NCI-H187 (cell line): ENCODE results near the gene ARL4C.

Experiments used
- DNase-seq, 2 experiments: peaks; one replicate each; lab custom pipeline; 2025; lab: John Stamatoyannopoulos, UW

ARL4C gene, protein sequence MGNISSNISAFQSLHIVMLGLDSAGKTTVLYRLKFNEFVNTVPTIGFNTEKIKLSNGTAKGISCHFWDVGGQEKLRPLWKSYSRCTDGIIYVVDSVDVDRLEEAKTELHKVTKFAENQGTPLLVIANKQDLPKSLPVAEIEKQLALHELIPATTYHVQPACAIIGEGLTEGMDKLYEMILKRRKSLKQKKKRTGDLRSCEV

DNA sequence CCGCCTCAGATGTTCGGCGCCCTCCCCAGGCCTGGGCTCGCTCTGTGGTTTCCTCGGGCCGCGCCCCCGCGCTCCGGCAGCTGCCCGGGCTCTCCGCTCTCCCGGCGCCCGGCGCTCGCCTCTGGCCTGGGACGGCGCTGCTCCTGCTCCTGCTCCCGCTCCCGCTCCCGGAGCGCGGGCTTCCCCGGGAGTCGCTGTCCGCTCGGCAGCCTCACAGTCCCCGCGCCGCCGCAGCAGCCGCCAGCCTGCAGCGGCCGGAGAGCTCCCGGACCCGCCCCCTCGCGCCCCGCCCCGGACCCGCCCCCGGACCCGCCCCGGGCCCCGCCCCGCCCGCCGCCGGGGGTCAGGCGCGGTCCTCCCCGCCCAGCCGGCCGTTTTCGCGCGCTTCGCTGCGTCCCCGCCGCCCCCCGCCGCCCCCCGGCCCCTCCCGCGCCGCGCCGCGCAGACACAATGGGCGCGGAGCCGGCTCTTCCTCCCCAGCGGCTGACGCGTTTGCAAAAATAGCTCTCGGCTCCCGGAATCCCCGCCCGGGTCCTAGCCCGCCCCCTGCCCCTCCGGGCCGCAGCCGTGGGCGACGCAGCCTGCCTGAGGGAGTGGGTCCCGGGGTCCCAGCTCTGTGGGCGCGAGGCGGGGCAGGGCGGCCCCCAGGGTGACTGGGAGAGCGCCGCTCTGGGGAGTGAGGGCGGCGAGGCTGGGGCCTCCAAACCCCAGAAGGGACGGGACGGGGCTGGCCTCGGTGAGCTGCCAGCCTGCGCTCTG lies at the start of gene ARL4C:
Gene ARL4C (minus strand): TSS at position 247 of the 759 bp plus-strand sequence. CDS start 495 bp downstream, outside the sequence.
- peak in 1 of 2 experiments; percentile 36 for DNase-seq

DNA sequence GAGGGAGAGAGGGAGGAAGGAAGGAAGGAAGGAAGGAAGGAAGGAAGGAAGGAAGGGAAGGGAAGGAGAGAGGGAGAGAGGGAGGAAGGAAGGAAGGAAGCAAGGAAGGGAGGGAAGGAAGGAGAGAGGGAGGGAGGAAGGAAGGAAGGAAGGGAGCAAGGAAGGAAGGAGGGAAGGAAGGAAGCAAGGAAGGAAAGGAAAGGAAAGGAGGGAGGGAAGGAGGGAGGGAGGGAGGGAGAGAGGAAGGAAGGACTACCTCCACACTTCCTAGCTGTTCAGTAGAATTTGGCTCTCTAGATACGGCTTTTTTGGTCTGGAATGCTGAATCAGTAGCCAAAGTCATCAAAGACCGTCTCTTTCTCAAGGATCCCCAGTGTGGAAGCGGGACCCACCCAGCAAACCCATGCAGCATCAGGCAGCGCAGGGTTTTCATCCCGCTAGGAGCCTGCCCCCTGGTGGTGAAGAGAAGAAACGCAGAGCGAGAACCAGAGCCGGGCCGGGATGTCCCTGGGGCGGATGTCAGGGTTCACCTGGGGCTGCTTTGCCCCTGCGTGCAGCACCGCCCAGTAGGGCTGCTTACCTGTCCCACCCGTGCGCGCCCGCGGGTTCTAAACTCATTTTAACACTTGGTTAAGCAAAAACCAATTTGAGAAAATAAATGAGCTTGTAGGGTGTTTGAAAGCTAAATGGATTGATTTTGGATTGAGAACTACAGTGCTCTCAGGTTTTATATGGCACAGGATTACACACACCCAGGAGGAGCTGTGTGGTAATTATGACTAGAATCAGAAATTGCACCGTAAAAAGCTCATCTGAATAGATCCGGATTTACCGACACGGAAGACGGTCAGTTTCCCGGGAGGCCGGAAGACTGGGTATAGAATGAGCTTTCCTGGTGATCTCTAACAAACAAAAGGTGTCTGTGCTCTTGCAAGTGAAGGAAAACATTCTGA lies 48.1 kb upstream of the ARL4C start:
- peak in 1 of 2 experiments; percentile 45 for DNase-seq

DNA sequence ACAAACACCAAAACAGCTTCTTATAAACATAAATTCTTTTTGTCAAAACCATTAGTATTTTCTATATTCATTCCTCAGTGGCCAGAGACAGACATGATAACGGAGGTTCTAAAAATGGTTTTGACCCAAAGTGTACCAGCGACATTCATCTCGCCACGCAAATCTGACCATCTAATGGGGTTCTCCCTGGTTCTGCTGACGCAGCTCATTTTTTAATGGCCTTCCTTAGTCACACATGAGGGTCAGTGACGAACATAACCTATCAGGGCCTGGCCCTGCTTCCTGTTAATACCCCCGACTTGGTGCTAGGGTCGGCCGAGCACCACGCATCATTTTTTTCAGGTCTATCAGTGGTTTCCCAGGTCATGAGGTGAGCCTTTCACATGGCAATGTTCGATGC lies 45.9 kb upstream of the ARL4C start:
- no peak for DNase-seq

DNA sequence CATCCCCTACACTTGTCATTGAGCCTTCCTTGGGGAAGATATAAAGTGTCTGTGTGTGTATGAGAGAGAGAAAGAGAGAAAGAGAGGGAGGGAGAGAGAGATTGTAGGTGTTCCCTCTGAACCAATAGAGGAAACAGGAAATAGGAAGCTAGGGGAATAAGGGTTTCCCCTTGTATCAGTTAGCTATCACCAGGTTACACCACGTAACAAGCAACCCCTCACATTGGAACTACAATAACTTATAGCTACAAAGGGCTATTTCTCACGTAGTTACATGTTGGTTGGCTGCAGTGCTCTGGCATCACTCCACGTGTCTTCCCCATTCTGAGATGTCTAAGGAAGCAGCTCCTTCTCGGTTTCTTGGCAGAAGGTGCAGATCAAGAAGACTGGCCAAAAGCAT lies 41.0 kb upstream of the ARL4C start:
- no peak for DNase-seq

DNA sequence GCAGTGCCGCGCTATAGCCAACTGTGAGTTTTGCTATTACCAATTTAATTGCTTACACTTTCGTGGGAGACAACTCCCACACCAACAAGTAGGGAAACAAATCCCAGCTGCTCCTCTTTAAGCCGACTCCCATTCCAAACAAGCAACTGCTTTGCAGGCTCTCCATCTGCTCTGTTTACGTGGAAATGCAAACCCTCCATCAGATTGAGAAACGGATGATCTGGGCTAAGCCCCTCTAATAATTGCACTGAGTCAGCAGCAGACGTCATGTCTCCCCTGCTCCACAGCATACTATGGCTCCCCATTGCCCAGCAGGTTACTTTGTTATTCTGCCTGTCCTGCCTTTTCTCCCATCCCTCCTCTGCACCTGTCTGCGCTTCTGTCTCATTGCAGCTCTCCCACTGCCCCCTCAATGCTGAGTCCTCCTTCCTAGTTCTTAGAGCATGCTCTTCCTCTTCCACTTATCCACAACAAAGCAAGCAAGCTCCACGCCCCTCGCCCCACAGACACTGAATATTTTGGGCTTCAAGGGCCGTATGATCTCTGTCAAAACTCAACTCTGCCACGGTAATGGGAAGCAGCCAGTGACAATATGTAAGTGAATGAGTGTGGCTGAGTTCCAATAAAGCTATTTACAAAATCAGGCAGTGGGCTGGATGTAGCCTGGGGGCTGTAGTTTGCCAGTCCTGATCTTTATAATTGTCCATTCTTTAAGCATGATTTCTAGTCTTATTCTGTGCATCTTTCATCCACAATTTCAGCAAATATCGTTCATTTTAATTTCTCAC lies 39.5 kb upstream of the ARL4C start:
- DNase-seq = no peak

DNA sequence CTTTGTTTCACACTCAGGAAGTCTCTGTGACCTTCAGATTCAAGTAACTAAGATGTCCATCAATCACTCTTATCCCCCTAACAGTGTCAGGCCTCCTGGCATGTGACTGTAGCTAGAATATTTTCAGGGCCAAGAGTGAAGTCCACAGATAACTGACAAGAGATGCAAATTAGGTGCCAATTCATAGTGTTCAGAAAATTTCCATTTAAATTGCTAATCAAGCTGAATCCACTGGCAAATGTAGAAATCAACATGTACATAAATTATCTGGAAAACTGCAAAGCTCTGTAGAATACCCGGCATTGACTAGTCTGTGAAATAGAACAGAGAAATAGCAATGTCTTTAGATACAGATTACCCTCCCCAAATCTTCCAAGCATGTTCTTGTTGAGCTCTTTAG lies 38.6 kb upstream of the ARL4C start:
- no peak for DNase-seq

DNA sequence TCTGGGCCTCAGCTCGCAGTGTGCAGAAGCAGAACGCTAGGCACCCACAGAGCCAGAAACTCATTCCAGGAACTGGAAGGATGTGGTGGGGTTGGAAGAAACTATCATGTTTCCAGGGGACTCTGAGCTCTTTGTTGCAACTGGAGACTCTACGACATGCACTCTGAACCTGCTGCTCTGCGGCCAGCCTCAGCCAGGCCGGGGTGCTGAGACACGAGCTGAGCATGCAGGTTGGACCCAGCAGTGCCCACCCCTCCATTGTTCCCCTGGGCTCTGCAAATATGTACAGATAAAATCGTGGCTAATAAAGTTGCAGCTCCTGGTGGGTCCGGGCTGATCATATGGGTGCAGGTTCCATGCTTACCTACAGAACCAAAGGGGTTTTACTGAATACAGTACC lies 37.6 kb upstream of the ARL4C start:
- no peak for DNase-seq

DNA sequence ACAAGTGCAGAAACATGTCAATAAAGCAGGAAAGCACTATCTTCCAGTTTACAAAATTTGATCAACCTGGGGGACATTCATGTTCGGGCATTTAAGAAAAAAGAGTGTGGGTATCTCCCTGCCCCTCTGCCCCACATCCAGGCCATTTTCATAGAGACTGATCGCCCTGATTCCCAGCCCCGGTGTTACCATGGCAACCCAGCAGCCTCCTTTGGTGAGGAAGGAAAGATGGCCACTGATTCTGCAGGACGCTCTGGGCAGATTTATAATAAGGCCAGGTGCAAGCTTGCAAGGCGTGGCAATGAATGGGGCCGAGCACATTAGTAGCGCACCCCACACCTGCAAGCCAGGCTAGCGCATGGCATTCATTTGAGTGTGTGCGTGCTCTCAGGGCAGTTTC lies 36.7 kb upstream of the ARL4C start:
- DNase-seq = peak; percentile 39 to 45

DNA sequence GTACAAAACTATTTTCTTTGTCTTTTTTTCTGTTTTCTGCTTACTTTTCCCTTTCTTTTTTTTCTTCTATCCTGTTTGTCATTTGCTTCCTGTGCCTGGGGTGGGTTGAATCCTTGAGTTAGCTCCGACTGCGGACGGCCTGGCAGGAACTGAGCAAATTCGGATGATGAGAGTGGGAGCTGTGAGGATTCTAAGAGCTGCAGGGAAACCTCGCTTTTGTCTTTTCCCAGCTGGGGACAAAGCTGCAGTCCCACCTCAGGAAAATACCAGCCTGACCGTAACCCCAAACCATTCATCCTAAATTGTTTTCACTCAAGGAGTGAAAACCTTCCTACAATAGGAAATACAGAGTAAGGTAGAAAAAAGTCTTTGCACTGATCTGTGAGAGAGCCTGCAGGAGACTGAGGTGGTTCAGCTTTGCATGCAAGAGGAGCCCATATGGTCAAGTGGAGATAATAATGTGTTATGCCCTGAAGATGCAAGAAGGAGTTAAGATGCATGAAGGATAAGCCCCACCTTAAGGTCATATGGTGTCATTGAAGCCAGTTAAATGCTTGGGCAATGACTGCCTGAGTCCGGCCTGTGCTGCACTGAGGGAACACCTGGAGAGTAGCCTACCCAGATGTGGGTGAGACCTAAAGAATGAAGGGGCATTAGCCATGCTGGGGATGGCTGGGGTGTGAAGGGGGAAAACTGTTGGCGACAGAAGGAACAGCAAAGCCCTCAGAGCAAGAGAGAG lies 31.7 kb upstream of the ARL4C start:
- DNase-seq = no peak

DNA sequence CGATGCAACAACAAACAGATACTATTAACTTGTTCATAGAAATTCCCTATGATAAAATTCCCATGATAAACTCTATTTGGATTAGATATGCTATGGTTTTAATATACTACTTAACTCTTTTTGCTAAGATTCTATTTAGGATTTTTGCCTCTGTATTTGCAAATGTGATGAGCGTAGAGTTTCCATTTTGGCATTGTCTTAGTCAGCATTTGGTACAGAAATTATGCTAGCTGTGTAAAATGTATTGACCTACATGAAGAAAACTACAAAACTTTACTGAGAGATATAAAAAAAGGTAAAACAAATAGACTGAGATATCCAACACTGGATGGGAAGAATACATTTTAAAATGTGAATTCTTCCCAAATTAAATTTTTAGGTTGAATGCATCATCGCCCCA lies 29.8 kb upstream of the ARL4C start:
- no peak for DNase-seq

DNA sequence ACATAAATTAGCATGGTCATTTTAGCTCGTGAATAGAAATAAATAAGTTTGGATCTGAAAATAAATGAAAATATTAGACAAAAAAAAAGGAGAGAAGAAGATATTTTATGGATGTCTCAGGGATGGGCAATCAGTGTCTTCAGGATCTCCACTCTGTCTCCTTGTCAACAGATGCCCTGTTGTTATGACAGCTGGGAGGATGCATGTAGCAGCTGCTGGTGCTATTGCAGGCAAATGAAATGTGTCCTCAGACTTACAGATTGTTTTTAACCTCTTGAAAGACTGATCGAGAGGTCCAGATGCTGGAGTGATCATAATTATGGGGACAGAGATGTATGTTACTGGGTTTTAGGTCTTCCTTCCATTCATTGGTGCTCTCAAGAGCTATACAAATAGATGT lies 24.7 kb upstream of the ARL4C start:
- DNase-seq = no peak

DNA sequence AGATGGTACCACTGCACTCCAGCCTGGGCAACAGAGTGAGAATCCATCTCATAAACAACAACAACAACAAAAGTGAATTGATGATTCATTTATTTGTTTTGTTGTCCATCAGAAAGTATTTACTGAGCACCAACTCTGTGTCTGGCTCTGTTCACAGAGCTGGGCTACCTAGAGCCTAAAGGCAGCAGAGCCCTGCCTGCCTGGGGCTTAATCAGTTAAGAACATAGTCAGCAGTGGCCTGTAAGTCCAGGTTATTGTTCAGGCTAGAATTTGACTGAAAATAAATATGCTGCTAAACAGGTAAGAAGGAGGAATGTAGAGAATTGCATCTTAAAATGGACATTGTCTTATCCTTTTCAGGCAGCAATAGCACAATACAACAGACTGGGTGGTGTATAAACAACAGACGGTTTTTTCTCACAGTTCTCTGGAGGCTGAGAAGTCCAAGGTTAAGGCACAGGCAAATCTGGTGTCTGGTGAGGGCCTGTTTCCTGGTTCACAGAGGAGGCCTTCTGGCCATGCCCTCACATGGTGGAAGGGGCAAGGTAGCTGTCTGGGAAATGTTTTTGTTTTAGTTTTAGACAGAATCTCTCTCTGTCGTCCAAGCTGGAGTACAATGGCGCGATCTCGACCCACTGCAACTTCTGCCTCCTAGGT lies 22.2 kb upstream of the ARL4C start:
- DNase-seq = no peak

DNA sequence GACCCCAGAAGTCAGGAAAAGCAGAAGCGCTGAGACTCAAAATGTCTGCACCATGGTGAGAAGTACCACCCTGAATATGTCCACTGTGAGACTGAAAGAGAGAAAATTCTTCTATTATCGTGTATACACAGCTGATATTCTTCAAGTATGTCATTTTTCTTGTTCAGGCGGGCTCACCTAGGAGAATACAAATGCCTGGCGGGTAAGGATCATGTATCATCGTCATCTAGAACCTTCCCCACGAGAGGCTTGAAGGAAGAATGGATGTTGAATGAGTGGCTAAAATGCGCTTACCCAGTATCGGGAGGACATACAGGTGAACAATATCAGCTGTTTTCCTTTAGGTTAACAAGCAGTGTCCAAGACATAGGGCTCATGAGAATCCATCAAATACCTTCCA lies 21.1 kb upstream of the ARL4C start:
- DNase-seq = no peak

DNA sequence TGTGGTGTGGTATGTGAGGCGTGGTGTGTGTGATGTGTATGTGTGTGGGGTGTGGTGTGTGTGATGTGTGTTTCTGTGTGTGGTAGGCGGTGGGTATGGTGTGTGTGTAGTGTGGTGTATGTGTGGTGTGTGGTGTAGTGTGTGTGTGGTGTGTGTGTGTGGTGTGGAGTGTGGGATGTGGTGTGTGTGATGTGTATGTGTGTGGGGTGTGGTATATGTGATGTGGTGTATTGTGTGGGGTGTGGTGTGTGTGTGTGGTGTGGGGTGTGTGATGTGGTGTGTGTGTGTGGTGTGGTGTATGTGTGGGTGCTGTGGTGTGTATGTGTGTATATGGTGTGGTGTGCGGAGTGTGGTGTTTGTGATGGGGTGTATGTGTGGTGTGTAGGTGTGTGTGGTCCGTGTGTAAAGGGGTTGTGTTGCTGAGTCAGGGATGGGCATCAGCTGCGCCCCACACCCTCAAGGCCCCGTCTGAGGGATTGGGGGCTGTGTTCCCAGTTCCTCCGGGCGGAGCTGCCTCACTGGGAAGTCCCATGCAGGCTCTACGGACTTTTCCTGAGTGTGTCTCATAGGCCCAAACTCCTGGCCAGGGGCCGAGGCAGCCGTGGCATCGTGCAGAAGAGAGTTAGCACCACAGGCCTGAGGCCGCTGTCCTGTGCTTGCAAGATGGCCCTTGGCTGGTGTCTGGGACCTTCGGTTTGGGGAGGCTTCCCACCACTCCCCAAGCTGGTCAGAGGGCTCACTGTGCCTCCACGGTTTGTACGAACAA lies 18.2 kb upstream of the ARL4C start:
- DNase-seq = no peak

DNA sequence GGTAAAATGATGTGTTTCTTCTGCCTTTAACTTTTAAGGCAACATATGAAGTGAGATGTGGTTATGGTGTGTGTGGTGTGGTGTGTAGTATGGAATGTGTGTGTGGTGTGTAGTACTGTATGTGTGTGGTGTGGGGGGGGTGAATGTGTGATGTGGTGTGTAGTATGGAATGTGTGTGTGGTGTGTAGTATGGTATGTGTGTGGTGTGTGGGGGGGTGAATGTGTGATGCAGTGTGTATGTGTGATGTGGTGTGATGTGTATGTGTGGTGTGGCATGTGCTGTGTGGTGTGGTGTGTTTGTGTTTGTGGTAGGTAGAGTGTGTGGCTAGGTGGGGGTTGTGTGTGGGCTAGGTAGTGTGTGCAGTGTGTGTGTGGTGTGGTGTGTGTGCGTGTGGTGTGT lies 17.2 kb upstream of the ARL4C start:
- DNase-seq = no peak

DNA sequence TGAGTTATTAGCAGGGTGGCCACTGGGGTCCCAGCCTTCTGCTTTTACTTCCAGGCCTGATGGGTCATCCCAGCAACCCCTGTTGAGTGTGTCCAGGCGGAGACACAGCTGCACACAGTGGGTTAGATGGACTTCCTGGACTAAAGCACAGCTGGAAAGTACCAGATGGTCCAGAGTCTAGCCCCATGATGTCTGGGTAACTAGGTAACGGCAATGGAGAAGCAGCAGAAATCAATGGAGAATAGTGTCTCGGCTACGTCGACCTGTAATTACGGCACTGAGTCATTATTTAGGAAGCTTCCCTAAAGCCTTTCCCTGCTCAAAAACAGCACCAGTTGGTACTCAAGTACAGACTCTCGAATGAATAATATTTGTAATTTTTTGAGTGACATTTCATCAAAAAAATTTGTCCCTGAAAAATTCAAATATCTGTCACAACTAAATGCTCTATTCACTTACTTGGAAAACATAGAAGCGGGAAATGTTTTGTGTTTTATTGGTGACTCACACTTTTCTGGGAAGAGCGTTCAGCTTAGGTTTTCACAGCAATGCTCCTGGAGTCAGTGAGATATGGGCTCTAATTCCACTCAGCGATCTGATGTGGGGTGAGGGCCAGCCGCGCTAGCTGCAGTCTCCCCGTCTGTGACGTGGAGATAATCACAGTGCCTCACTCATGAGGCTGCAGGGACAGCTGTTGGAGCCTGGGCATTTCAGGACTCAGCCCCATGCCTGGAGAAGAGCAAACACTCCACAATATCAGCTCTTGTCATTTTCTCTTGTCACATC lies 16.2 kb upstream of the ARL4C start:
- DNase-seq = no peak

DNA sequence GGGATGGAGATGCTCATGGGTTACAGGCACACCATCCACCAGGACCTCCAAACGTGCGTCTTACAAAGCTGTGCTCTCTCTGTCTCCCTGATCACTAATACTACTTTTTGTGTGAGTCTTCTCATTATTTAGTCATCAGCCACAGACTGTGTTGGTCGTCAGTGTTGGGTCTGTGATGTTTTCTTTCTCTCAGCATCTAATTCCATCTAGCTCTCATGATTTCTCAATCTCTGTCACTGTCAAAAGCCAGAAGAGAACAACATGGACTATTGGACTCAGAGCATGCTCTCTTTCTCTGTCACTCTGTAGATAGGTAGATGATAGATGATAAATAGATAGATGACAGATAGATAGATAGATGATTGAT lies 6.0 kb upstream of the ARL4C start:
- DNase-seq = no peak

DNA sequence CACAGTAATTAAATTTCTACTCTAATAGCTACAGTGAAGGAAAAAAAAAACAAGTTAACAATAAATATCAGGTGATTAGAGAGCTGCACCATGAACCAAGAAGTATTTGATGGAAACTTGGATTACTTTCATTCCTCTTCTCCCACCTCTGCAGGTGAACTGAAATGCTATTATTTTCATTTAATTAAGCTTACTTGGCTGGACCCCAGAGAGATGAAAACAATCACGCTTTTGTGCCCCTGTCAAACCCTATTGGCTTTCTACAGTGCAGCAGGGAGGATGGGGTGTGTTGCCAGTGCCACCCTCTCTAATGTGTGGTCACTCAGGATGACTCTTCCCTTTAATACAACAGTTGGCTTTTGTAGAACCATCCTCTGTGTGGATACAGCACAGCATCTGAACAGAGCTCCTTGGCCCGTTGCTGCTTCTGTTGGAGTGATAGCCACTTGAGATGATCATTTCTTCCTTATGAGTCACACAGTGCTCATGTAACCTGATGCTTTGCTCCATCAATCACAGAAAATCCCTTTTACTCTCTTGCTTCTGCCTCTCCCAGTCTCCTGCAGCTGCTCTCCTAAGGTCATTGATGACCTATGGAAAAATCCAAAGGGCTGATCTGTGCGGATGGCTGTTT lies 5.5 kb upstream of the ARL4C start:
- peak; percentile 35 to 50 for DNase-seq
